Kidney epithelial cell (primary cell): ENCODE data around the gene NAT10. TPM values are rescaled to one million over a fixed set of nuclear protein-coding genes. Genes with fewer than 3 reads are reported as not detected.

Experiments
- DNase-seq: peaks from one replicate; pipeline ENCODE4 v3.0.0-alpha.2; 2010; ENCODE audit warnings: low read depth
- H3K27me3 ChIP-seq: 2 replicates; pipeline ENCODE4 v1.6.0; 2011; ENCODE audit warnings: low read length; ENCODE audit not compliant: control insufficient read depth, insufficient read depth
- H3K36me3 ChIP-seq: 2 replicates; pipeline ENCODE4 v1.5.1; 2011; ENCODE audit warnings: low read length; ENCODE audit not compliant: control insufficient read depth, insufficient read depth
- H3K4me3 ChIP-seq: 2 replicates; pipeline ENCODE4 v1.5.1; 2011; ENCODE audit warnings: low read depth, mild to moderate bottlenecking, control low read depth, low read length
- total RNA-seq: library from RNA; depleted of rRNA; stranded (reverse); fragments of >200 nt; gene quantifications from 2 replicates; pipeline ENCODE4 v1.2.3, GENCODE V29; 2015
- TF ChIP-seq, protein P1 (sequence below): IDR thresholded peaks from 2 replicates; pipeline ENCODE4 v1.5.1; 2011; ENCODE audit warnings: mild to moderate bottlenecking, moderate library complexity, low read length, control low read depth, inconsistent platforms; ENCODE audit not compliant: insufficient read depth, poor library complexity, severe bottlenecking

Gene NAT10
- total RNA-seq, 1 donor from 2014 or later: 21.7 TPM

GRCh38 chr11:34098813-34099212, 6.6 kb upstream of the NAT10 start:
- peaks cover under 1% of the 10 kb centered on the region for H3K36me3 ChIP-seq

DNA sequence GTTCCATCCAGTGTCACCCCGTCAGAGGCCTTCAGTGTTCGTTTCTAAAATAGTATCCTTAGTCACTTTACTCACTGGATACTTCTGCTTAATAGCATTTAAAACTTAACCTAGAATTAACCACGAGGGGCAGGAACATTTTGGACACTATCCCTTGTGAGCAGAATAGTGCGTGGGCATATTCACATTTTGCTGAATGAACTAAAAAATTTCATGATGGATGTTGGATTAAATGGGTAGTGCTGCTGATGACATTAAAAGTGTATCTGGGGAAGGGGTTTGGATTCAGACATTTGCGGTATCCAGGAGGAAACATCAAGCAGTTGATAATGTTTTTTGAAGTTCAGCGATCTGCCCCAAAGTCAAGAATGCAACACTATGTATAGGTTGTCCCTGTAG, 750 bp upstream of the NAT10 start:
- TF ChIP-seq, protein P1, sequence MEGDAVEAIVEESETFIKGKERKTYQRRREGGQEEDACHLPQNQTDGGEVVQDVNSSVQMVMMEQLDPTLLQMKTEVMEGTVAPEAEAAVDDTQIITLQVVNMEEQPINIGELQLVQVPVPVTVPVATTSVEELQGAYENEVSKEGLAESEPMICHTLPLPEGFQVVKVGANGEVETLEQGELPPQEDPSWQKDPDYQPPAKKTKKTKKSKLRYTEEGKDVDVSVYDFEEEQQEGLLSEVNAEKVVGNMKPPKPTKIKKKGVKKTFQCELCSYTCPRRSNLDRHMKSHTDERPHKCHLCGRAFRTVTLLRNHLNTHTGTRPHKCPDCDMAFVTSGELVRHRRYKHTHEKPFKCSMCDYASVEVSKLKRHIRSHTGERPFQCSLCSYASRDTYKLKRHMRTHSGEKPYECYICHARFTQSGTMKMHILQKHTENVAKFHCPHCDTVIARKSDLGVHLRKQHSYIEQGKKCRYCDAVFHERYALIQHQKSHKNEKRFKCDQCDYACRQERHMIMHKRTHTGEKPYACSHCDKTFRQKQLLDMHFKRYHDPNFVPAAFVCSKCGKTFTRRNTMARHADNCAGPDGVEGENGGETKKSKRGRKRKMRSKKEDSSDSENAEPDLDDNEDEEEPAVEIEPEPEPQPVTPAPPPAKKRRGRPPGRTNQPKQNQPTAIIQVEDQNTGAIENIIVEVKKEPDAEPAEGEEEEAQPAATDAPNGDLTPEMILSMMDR: no peak
- H3K27me3 ChIP-seq: no peaks in the 10 kb centered on the region
- H3K4me3 ChIP-seq: peak overlapping the region; percentile 83
- DNase-seq: no peak
- H3K36me3 ChIP-seq: peaks cover 1% of the 10 kb centered on the region

More at GRCh38 chr11:34098813-34099212, 6.6 kb upstream of the NAT10 start:
- DNase-seq: no peak
- Histone ChIP-seq H3K4me3 (no peak overlapping the region), H3K27me3 (no peaks in the 10 kb centered on the region)
- TF ChIP-seq, protein P1: no peak

DNA sequence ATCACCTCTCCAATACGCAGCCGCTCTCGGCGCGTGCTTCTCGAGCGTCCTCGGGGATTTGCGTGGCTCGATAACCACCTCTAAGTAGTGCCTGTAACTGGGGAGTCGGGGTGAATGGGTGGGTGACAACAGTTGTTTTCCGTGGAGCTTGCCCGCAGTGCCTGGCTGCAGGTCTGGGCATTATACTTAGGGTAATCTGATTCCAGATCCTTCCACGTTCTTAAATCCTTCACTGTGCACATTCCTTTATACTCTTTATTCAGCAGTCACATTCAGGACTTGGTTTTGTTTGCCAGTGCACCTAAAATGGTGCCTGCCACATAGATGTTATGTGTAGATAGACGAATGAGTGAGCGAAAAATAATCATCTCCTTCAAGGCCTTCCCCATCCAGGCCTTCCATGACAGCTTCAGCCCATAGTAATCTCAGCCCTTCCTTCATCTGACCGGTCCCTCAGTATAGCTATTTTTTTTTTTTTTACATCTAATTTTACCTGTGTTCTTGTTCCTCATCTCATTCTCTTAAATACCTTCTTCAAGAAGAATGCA, 602 bp downstream of the NAT10 start:
- Histone ChIP-seq H3K27me3 (no peaks in the 10 kb centered on the region), H3K4me3 (peak overlapping the region; percentile 83), H3K36me3 (peaks cover 1% of the 10 kb centered on the region)
- TF ChIP-seq, protein P1: no peak
- DNase-seq: no peak

DNA sequence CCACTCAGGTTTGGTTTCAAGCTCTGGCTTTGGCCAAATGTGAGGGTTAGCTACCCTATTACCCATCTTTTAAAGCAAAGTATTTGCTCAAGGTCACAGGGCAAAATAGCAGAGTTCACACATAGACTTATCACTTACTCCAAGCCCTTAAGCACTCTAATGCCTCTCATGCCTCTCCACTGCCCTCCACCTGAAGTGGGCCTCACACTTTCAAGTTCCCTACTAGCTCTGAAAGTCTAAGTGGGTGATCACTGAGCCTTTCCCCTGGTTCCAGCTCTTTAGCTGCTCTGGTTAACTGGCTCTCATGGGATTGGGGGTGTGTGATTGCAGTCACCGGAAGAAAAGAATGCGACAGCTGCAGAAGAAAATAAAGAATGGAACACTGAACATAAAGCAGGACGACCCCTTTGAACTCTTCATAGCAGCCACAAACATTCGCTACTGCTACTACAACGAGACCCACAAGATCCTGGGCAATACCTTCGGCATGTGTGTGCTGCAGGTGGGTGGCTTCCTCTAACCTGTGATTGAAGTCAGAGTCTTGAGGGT, 6.4 kb downstream of the NAT10 start:
- DNase-seq: no peak
- TF ChIP-seq, protein P1: no peak
- Histone ChIP-seq H3K36me3 (peaks cover 1% of the 10 kb centered on the region), H3K27me3 (no peaks in the 10 kb centered on the region), H3K4me3 (no peak overlapping the region)

DNA sequence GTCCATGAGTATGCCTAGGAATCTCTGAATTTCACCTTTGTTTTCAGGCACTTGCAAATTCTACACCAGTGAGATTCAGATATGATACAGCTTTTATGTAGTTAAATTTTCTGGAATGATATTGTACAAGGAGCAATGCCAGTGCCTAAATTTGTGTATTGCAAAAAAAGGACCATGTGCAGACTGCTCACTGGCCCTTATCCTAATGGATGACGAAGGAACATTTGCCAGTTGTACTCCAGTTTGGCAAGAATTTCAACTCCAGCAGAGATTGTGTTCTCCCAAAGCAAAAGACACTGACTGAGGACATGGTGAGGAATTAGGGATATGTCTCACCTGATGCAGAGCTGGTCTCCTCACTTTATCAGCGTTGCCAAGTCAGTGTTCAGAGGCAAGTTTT, 8.6 kb downstream of the NAT10 start:
- Histone ChIP-seq H3K27me3 (no peaks in the 10 kb centered on the region), H3K4me3 (no peak overlapping the region), H3K36me3 (peaks cover 2% of the 10 kb centered on the region)
- TF ChIP-seq, protein P1: no peak
- DNase-seq: no peak

DNA sequence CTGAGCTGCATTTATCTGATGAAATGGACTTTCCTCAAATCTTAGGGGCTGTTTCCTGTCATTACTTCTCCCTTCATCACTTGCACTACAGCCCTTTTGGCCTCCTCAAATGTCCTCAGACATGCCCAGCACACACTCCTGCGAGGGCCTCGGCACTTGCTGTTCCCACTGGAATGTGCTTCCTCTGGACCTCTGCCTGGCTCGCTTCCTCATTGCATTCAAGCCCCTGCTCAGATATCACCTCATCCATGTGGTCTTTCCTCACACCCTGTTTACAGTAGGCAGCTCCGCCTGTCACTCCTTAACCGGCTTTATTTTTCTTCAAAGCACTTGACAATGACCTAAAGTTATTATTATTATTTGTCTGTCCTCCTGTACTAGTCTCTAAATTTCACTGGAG, 9.0 kb downstream of the NAT10 start:
- H3K36me3 ChIP-seq: peaks cover 2% of the 10 kb centered on the region
- no peaks in the 10 kb centered on the region for H3K27me3 ChIP-seq
- DNase-seq: no peak
- H3K4me3 ChIP-seq: no peak overlapping the region
- TF ChIP-seq, protein P1: no peak
